Spinal cord (tissue), 10 donors: ENCODE data around the gene TPR. TPM values are rescaled to one million over a fixed set of nuclear protein-coding genes. Genes with fewer than 3 reads are reported as not detected.
A peak's percentile ranks its signal among the peaks of the same experiment; 100 is the strongest.

Experiments
- DNase-seq, 6 donors: peaks; one replicate each; pipeline versions ENCODE4 v3.0.0 to v3.0.0-alpha.2; 2013 to 2015; ENCODE audit warnings: low spot score in 6 of 6, low read depth in 4 of 6
- H3K27ac ChIP-seq: one replicate; pipeline ENCODE4 v1.5.1; 2013; ENCODE audit warnings: low read depth, low read length, control low read depth
- H3K27me3 ChIP-seq: one replicate; pipeline ENCODE4 v1.6.1; 2013; ENCODE audit warnings: low read length; ENCODE audit not compliant: control insufficient read depth, insufficient read depth
- H3K36me3 ChIP-seq: one replicate; pipeline ENCODE4 v1.6.1; 2013; ENCODE audit warnings: low read length; ENCODE audit not compliant: control insufficient read depth, insufficient read depth
- H3K4me1 ChIP-seq: one replicate; pipeline ENCODE4 v1.6.1; 2013; ENCODE audit warnings: low read length; ENCODE audit not compliant: control insufficient read depth, insufficient read depth
- H3K4me3 ChIP-seq: one replicate; pipeline ENCODE4 v1.5.1; 2013; ENCODE audit warnings: low read depth, low read length, control low read depth
- H3K9me3 ChIP-seq: one replicate; pipeline ENCODE4 v1.6.1; 2013; ENCODE audit warnings: low read length; ENCODE audit not compliant: control insufficient read depth, insufficient read depth
- WGBS: methylation state at CpG from one replicate; pipeline ENCODE4 v1.1.5; 2013; ENCODE audit warnings: missing lambda C conversion rate; ENCODE audit not compliant: insufficient coverage; 5-methylcytosine and 5-hydroxymethylcytosine counted together
- polyA plus RNA-seq, 2 donors: library from polyadenylated mRNA; unstranded; fragments of 120-200 nt; gene quantifications; one replicate each; pipeline ENCODE4 v1.2.1, GENCODE V29; 2013; ENCODE audit not compliant: insufficient read length in 2 of 2
- total RNA-seq, 2 donors: library from RNA; depleted of rRNA in 1 of 2; stranded (reverse); fragments of 120-200 nt in 1 of 2; fragments of >200 nt in 1 of 2; gene quantifications; one replicate each; pipeline versions ENCODE4 v1.2.3 to v1.2.4, GENCODE V29; 2013 to 2014
- donor health status: healthy.

Gene TPR
- total and polyA plus RNA-seq, 4 donors = 65.3 to 120 (median 81.4) TPM

GRCh38 chr1:186298851-186299250 is 76.2 kb downstream of the TPR start:
- no peak overlapping the region for H3K27ac ChIP-seq
- H3K27me3 ChIP-seq = no peaks in the 10 kb centered on the region
- no peaks in the 10 kb centered on the region for H3K9me3 ChIP-seq
- no peak overlapping the region for H3K4me3 ChIP-seq
- H3K36me3 ChIP-seq = no peaks in the 10 kb centered on the region
- no peaks in the 10 kb centered on the region for H3K4me1 ChIP-seq
- no peak for DNase-seq
- no CpG with 5 or more reads among the region's 1 CpG for WGBS

DNA sequence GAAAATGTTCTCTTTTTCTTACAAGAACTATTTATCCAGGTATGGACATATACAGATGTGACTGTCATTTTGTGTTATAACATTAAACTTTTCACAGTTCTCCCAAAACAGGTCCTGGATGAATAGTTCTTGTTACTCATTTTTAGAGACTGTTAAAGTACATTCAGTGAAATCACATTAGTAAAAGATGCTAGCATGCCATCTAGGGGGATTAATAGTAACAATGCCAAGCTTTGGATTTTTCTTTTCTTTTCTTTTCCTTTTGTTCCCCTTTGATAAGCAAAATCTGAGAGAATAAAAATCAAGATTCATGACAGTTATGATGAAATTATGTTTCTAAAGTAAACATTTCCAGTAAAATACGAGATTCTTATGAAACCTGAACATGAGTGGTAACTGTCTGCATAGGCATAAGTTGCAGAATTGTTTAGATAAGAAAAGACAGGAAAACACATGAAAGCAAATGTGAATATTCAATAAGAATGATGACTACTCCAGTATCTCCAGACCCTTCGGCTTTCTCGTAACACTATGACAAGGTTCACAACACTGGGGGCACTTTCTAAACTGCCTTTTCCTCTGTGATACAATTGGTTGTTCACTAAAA is 77.5 kb downstream of the TPR start:
- peak in 1 of 6 donors; percentile 11 for DNase-seq
- no peaks in the 10 kb centered on the region for H3K4me1 ChIP-seq
- H3K4me3 ChIP-seq = no peak overlapping the region
- no peaks in the 10 kb centered on the region for H3K36me3 ChIP-seq
- no peaks in the 10 kb centered on the region for H3K9me3 ChIP-seq
- WGBS = no CpG with 5 or more reads among the region's 3 CpGs
- no peak overlapping the region for H3K27ac ChIP-seq
- H3K27me3 ChIP-seq = no peaks in the 10 kb centered on the region

- no peak for DNase-seq
- Histone ChIP-seq H3K27ac (no peak within 1 kb of the TSS), H3K9me3 (no peaks in the 10 kb centered on the region), H3K4me1 (no peaks in the 10 kb centered on the region), H3K4me3 (no peak within 1 kb of the TSS), H3K36me3 (no peaks in the 10 kb centered on the region), H3K27me3 (no peaks in the 10 kb centered on the region)
- no CpG with 5 or more reads among the region's 3 CpGs for WGBS
Observed at GRCh38 chr1:186295980-186296379, 79.1 kb downstream of the TPR start, which contains the start of gene PRG4. Gene PRG4 (plus strand): TSS chr1:186296279.

DNA sequence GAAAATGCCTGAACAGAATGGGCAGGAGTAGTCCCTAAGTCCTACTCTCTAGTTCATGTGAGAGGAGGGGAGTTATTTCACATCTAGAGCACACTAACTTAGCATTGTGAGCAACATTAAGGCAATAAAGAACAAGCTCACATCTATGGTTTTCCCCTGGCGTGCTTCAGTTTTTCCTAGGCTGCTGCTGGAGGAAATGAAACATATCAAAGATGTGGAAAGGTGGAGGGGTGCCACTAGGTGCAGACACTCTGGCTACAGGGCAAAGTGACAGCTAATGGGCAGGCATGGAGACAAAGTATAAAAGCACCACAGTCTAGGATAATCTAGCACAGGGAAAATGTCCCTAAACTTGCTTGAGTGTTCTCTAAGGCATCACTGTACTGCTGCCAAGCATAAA is 82.2 kb downstream of the TPR start:
- no peak for DNase-seq
- no CpG with 5 or more reads among the region's 1 CpG for WGBS

DNA sequence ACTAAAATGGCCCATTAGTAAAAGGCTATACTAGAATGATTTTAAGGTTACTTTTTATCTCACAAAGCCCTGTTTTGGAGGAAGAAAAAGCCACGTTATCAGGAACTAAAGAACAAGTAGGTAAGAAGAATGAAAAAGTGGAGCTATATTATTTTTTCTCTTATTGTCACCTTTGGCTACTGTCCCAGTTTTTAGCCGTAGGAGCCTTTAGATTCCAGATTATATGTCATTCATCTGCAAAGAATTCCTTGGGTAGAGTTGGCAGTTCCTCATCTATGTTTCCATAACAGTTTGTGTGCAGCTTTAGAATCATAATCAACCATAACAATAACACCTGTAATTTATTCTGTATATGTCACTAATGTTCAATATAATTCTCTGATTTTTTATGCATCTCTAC is 83.8 kb downstream of the TPR start:
- DNase-seq = no peak
- Histone ChIP-seq H3K27me3 (no peaks in the 10 kb centered on the region), H3K4me1 (no peaks in the 10 kb centered on the region), H3K36me3 (no peaks in the 10 kb centered on the region), H3K27ac (no peak overlapping the region), H3K9me3 (no peaks in the 10 kb centered on the region), H3K4me3 (no peak overlapping the region)
- WGBS = no CpG with 5 or more reads among the region's 2 CpGs

More for the DNA sequence above, 82.2 kb downstream of the TPR start:
- Histone ChIP-seq H3K36me3 (no peaks in the 10 kb centered on the region), H3K27ac (no peak overlapping the region), H3K4me1 (no peaks in the 10 kb centered on the region), H3K9me3 (no peaks in the 10 kb centered on the region), H3K4me3 (no peak overlapping the region), H3K27me3 (no peaks in the 10 kb centered on the region)

DNA sequence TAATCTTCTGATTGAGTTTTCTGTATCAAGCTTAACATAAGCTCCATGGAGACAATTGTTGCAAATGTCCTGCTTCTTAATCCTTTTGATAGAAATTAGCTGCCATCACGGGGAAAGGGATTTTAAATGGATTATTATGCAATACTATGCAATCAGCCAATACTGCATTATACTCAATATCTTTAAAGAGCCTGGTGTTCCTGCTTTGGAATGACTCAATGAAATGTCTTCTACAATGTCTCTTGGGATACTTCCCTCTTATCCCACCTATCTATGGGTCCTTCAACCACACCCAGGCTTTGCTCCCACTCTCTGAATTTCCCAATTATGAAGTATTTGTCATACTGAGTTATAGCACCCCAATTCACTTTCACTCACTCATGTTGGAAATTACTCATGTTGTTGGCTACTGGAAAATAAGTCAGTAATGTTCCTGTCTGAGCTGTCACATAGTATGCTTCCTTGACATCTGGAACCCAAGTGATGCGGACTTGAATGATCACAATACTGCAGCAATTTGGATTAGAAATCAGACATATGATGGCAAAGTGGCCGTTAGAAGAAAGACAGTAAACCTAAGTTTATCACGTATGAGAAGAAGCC is 85.0 kb downstream of the TPR start:
- Histone ChIP-seq H3K4me1 (no peaks in the 10 kb centered on the region), H3K27ac (no peak overlapping the region), H3K27me3 (no peaks in the 10 kb centered on the region), H3K36me3 (no peaks in the 10 kb centered on the region), H3K9me3 (no peaks in the 10 kb centered on the region), H3K4me3 (no peak overlapping the region)
- 95% methylated on average over 3 of the region's 4 CpGs for WGBS
- no peak for DNase-seq

DNA sequence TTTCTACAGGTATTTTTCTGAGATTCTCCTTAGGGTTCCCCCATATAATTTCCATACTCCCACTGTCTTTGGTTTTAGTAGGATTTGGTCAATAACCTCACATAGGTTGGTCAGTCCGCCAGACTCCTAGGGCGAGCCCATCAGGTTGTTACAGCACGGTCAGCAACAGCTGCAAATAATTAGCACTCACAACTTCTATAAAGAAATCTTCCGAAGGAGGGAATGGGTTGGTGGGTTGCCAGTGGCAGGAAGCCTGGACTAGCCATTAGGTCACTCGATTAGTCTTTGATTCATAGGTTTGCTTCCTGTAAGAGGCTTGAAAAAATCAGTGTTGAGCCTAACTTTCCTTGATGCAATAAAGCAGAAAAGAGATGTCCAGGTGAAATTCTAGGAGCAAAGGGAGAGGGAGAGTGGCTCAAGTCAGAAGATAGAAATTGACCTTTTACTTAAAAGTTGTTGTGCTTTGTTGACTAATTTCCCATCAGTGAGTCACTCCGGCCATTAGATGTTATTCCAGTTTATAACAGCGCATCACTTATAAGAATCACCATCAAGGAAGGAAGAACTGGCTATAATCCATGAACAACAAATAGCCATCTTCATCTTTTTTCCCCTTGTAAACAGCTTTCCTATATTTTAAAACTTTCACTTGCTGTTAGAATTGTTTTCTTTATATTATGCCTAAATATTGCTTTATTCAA is 88.3 kb downstream of the TPR start:
- Histone ChIP-seq H3K36me3 (no peaks in the 10 kb centered on the region), H3K27ac (no peak overlapping the region), H3K9me3 (no peaks in the 10 kb centered on the region), H3K4me3 (no peak overlapping the region), H3K27me3 (no peaks in the 10 kb centered on the region), H3K4me1 (no peaks in the 10 kb centered on the region)
- DNase-seq = no peak
- whole genome bisulfite sequencing = 87% methylated on average over 1 of the region's 7 CpGs

GRCh38 chr1:186283374-186283773 is 91.7 kb downstream of the TPR start:
- DNase-seq = no peak
- H3K4me3 ChIP-seq = no peak overlapping the region
- no peaks in the 10 kb centered on the region for H3K36me3 ChIP-seq
- no peaks in the 10 kb centered on the region for H3K4me1 ChIP-seq
- WGBS = no CpG with 5 or more reads among the region's 3 CpGs
- H3K27me3 ChIP-seq = no peaks in the 10 kb centered on the region
- H3K27ac ChIP-seq = no peak overlapping the region
- H3K9me3 ChIP-seq = no peaks in the 10 kb centered on the region

DNA sequence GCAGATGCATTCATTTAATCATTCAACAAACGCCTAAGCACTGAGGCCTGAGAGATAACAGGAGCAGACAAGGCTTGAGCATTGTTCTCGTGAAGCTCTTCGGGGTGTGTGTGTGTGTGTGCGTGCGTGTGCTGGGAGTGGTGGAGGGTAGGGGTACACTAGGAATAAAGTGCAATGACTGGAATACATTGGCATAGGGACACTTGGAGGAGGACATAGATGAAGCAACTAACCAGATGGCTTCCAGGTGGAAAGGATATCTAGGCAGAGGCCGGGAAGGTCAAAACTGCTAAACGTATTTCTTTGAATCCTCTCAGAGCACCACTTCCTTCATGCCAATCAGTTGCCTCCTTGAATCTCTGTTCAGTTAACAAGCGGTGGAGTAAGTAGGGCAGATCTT is 92.6 kb downstream of the TPR start:
- Histone ChIP-seq H3K4me3 (no peak overlapping the region), H3K27me3 (no peaks in the 10 kb centered on the region), H3K9me3 (no peaks in the 10 kb centered on the region), H3K27ac (no peak overlapping the region), H3K36me3 (no peaks in the 10 kb centered on the region), H3K4me1 (no peaks in the 10 kb centered on the region)
- no peak for DNase-seq
- 98% methylated on average over 6 of the region's 8 CpGs for WGBS

DNA sequence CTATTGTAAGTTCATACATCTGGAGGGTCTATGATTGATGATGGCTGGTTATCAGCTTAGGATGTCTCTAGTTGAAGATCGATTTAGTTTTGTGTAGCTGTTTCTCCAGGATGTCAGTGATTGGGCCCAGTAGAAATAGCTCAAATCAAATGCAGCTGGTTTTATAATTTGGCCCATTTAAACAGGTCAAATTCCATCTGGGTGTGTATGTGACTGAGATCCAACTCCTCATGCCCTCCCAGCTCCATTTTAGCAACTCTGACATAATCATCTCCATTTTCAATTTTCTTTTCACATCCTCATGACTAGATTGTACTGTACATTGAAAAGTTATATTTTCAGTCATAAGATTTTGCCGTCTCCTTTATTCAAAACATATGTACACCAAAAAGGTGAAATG is 99.2 kb downstream of the TPR start:
- WGBS = no CpG with 5 or more reads among the region's 2 CpGs
- Histone ChIP-seq H3K27me3 (no peaks in the 10 kb centered on the region), H3K36me3 (no peaks in the 10 kb centered on the region), H3K4me3 (no peak overlapping the region), H3K27ac (no peak overlapping the region), H3K4me1 (no peaks in the 10 kb centered on the region), H3K9me3 (no peaks in the 10 kb centered on the region)
- no peak for DNase-seq
